Astrocyte of the hippocampus (primary cell): ENCODE measurements around the gene HBM.
"Not testable (repeated sequence)": the region's sequence is repeated elsewhere in the genome, so short reads cannot be mapped to it uniquely, and the experiment has no call there.

ENCODE experiments used
- DNase-seq: peaks from one replicate; pipeline ENCODE4 v3.0.0; 2011; ENCODE audit warnings: low read depth, low spot score

HBM gene

DNA sequence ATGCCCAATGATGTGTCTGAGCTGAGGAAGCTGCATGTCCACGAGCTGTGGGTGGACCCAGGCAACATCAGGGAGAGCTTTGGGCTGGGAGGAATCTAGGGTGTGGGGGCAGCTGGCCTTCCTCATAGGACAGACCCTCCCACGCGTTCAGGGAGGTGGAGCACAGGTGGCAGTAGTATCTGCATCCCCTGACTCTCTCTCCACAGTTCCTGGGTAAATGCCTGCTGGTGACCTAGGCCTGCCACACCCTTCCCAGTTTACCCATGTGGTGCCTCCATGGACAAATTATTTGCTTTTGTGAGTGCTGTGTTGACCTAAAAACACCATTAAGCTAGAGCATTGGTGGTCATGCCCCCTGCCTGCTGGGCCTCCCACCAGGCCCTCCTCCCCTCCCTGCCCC lies 3.2 kb downstream of the HBM start:
- no peak for DNase-seq

DNA sequence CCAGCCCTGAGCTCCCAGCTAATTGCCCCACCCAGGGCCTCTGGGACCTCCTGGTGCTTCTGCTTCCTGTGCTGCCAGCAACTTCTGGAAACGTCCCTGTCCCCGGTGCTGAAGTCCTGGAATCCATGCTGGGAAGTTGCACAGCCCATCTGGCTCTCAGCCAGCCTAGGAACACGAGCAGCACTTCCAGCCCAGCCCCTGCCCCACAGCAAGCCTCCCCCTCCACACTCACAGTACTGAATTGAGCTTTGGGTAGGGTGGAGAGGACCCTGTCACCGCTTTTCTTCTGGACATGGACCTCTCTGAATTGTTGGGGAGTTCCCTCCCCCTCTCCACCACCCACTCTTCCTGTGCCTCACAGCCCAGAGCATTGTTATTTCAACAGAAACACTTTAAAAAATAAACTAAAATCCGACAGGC lies 4.3 kb downstream of the HBM start:
- DNase-seq = peak; percentile 49

GRCh38 chr16:170788-171187 lies 5.0 kb downstream of the HBM start:
- DNase-seq = no peak

- DNase-seq = not testable (repeated sequence)
Measured at GRCh38 chr16:172374-172941, 6.7 kb downstream of the HBM start, which contains the start of gene HBA2. Gene HBA2 (plus strand): TSS chr16:172876. CDS start chr16:172913, 37 bp downstream.

- not testable (repeated sequence) for DNase-seq
Measured at GRCh38 chr16:173211-173854, 7.6 kb downstream of the HBM start.

DNA sequence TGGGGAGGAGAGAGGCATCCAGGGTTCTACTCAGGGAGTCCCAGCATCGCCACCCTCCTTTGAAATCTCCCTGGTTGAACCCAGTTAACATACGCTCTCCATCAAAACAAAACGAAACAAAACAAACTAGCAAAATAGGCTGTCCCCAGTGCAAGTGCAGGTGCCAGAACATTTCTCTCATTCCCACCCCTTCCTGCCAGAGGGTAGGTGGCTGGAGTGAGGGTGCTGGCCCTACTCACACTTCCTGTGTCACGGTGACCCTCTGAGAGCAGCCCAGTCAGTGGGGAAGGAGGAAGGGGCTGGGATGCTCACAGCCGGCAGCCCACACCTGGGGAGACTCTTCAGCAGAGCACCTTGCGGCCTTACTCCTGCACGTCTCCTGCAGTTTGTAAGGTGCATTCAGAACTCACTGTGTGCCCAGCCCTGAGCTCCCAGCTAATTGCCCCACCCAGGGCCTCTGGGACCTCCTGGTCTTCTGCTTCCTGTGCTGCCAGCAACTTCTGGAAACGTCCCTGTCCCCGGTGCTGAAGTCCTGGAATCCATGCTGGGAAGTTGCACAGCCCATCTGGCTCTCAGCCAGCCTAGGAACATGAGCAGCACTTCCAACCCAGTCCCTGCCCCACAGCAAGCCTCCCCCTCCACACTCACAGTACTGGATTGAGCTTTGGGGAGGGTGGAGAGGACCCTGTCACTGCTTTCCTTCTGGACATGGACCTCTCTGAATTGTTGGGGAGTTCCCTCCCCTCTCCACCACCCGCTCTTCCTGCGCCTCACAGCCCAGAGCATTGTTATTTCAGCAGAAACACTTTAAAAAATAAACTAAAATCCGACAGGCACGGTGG lies 8.4 kb downstream of the HBM start:
- peak; percentile 50 for DNase-seq

GRCh38 chr16:175011-175949 lies 9.5 kb downstream of the HBM start:
- DNase-seq = no peak

GRCh38 chr16:176006-176405 lies 10.2 kb downstream of the HBM start:
- not testable (repeated sequence) for DNase-seq

- not testable (repeated sequence) for DNase-seq
Measured at GRCh38 chr16:176477-177382, 11.0 kb downstream of the HBM start, which contains the start of gene HBA1. Gene HBA1 (plus strand): TSS chr16:176680. CDS start chr16:176717, 37 bp downstream.

- no peak for DNase-seq
Measured at GRCh38 chr16:177394-177822, 11.6 kb downstream of the HBM start.

DNA sequence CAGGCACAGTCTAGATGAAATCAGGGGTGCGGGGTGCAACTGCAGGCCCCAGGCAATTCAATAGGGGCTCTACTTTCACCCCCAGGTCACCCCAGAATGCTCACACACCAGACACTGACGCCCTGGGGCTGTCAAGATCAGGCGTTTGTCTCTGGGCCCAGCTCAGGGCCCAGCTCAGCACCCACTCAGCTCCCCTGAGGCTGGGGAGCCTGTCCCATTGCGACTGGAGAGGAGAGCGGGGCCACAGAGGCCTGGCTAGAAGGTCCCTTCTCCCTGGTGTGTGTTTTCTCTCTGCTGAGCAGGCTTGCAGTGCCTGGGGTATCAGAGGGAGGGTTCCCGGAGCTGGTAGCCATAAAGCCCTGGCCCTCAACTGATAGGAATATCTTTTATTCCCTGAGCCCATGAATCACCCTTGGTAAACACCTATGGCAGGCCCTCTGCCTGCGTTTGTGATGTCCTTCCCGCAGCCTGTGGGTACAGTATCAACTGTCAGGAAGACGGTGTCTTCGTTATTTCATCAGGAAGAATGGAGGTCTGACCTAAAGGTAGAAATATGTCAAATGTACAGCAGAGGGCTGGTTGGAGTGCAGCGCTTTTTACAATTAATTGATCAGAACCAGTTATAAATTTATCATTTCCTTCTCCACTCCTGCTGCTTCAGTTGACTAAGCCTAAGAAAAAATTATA lies 12.3 kb downstream of the HBM start:
- DNase-seq = no peak

GRCh38 chr16:178668-179015 lies 12.9 kb downstream of the HBM start:
- DNase-seq = no peak

GRCh38 chr16:179211-180092 lies 13.7 kb downstream of the HBM start:
- no peak for DNase-seq

DNA sequence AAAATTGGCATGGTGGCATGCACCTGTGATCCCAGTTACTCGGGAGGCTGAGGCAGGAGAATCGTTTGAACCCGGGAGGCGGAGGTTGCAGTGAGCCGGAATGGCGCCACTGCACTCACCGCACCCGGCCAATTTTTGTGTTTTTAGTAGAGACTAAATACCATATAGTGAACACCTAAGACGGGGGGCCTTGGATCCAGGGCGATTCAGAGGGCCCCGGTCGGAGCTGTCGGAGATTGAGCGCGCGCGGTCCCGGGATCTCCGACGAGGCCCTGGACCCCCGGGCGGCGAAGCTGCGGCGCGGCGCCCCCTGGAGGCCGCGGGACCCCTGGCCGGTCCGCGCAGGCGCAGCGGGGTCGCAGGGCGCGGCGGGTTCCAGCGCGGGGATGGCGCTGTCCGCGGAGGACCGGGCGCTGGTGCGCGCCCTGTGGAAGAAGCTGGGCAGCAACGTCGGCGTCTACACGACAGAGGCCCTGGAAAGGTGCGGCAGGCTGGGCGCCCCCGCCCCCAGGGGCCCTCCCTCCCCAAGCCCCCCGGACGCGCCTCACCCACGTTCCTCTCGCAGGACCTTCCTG lies 14.4 kb downstream of the HBM start, which contains the start of gene HBQ1:
TSS of gene HBQ1 (plus strand) at position 359 of the 575 bp plus-strand sequence. CDS start at position 387, 28 bp downstream.
- DNase-seq = peak; percentile 78

- DNase-seq = peak; percentile 87
Measured at GRCh38 chr16:180681-181564, 15.1 kb downstream of the HBM start.

GRCh38 chr16:181565-182021 lies 15.8 kb downstream of the HBM start:
- no peak for DNase-seq

GRCh38 chr16:183005-183404 lies 17.2 kb downstream of the HBM start:
- no peak for DNase-seq
